GM12892 (cell line): ENCODE results near the gene EDAR.

Experiments used
- POLR2A ChIP-seq: IDR thresholded peaks from 2 replicates; pipeline ENCODE4 v1.6.1; 2011; ENCODE audit warnings: low read depth, low read length, control low read depth
- POLR2AphosphoS5 ChIP-seq: IDR thresholded peaks from 2 replicates; pipeline ENCODE4 v1.6.1; 2011; ENCODE audit warnings: low read depth, low read length, control low read depth
- TAF1 ChIP-seq: IDR thresholded peaks from 2 replicates; pipeline ENCODE4 v1.6.1; 2011; ENCODE audit warnings: low read depth, mild to moderate bottlenecking, control low read depth, low read length, borderline replicate concordance

GRCh38 chr2:108935271-108935741 lies 53.7 kb downstream of the EDAR start:
- TF ChIP-seq POLR2A (no peak), TAF1 (no peak), POLR2AphosphoS5 (no peak)
